GM12875 (cell line): Measurements from ENCODE around the gene MBNL2.

Source experiments
- H3K4me3 ChIP-seq: one replicate; pipeline ENCODE4 v1.5.1; 2011; ENCODE audit warnings: low read depth, low read length, control low read depth
- TF ChIP-seq, protein P1 (sequence below): IDR thresholded peaks from 2 replicates; pipeline ENCODE4 v1.5.1; 2011; ENCODE audit warnings: low read depth, mild to moderate bottlenecking, control low read depth, inconsistent platforms, low read length, moderate library complexity, borderline replicate concordance; ENCODE audit not compliant: insufficient read depth

MBNL2 gene

DNA sequence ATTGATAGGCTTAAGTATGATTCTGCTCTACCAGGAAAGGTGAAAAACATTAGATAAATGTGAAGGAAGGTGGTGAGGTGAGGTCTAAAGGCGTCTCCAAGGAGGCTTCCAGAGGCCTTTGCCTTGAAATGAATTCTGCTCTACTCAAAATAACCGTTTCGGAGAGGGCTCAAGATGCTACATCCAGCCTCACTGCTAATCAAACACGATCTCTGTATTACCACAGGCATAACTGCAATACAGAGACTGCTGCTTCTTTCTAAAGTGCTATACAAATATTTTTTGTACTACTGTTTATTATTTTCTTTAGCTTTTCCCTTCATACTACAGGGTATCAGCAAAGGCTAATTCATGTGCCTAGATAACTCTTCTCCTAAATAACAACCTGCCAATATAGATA is 16.8 kb downstream of the MBNL2 start:
- H3K4me3 ChIP-seq, result no peak overlapping the region
- TF ChIP-seq, protein P1, sequence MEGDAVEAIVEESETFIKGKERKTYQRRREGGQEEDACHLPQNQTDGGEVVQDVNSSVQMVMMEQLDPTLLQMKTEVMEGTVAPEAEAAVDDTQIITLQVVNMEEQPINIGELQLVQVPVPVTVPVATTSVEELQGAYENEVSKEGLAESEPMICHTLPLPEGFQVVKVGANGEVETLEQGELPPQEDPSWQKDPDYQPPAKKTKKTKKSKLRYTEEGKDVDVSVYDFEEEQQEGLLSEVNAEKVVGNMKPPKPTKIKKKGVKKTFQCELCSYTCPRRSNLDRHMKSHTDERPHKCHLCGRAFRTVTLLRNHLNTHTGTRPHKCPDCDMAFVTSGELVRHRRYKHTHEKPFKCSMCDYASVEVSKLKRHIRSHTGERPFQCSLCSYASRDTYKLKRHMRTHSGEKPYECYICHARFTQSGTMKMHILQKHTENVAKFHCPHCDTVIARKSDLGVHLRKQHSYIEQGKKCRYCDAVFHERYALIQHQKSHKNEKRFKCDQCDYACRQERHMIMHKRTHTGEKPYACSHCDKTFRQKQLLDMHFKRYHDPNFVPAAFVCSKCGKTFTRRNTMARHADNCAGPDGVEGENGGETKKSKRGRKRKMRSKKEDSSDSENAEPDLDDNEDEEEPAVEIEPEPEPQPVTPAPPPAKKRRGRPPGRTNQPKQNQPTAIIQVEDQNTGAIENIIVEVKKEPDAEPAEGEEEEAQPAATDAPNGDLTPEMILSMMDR, result no peak

DNA sequence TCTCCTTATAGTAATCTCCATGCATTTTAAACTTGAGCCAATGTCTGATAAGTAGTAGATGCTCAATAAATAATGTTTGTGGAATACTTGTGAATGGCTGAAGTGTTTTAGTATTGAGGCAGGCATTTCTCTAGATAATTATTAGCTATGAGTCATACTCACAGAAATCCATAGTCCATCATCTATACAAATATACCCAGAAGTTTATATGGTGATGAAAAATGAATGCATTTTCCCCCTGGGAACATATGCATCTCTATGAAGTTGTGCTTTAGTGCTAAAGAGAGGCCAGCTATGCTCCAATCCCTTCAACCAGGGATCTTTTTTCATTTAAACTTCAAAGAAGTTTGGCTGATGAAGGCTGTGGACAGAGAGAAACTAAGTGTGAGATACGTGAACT is 17.2 kb downstream of the MBNL2 start:
- no peak overlapping the region for H3K4me3 ChIP-seq
- TF ChIP-seq, protein P1, result no peak

DNA sequence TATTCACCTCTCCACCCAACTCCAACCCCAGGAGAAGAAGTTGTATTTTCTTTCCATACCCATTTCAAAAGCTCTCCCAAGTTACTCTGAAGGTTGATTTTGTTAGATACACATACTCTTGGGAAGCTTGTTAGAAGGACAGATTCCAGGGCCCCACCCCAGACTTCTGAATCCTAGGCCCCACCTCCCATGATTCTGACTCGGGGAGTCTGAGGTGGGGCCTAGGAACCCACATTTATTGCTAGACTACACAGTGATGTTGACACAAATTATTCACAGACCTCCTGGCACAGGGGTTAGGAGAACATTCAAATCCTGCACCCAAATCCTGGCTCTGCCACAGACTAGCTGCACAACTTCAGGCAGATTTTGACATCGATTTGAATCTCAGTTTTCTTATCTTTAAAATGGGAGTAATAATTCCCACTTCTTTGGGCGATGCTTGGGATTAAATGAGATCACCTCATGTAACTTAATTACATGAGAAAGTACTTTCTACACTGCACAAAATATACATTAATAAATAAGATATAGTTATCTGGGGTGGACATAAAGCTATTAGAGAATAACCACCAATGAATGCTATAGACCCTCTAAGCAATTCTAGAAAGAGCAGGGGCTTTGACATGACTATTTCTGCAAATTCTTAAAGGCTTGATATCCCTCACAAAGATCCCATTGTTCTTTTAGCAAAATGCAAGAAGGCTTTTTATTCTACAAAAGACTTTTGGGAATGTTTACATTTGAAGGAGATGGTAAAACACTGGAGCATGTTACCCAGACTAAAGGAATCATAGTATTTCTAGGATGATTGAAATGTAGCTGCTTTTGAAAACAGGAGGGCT is 18.0 kb downstream of the MBNL2 start:
- TF ChIP-seq, protein P1, result no peak
- no peak overlapping the region for H3K4me3 ChIP-seq

DNA sequence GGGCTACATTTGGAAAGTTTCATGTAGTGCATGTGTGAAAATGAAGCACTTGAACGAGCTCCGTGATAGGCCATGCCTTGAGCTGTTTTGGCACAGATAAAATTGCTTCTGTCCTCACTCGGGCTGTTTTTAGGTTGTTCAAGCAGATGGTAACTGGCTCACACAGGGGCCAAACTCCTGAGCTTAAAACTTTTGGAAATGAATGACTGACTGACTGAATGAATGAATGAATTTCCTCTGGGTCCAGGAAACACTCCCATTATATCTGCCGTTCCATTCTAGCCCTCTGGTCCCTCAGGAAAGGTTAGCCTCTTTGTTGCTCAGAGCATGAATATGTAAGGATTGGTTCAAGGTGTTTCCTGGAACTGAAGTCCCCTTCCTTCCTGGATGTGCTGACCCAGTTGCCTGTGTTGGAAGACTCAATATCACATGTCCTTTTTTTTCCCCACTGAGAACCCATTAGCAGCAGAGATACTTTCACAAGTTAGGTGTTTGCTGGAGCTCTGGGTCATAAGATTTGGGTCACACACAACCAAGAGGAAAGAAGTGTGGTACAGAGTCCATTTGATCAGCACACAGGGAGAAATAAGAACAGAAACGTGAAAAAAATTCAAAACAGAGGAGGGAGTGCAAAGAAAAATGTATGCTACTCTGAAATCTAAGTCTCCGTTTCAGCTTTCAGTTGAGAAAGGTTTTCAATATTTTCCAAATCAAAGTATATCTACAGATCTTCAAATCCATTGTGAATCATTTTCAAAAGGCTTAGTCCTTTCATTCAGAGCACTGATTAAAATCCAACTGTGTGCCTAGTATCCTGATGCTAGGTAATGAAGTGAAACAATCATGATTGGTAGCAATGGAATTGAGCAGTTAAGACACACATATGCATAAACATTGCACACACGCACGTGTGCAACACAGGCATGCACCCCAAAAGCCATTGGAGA is 18.9 kb downstream of the MBNL2 start:
- no peak overlapping the region for H3K4me3 ChIP-seq
- TF ChIP-seq, protein P1, result no peak

DNA sequence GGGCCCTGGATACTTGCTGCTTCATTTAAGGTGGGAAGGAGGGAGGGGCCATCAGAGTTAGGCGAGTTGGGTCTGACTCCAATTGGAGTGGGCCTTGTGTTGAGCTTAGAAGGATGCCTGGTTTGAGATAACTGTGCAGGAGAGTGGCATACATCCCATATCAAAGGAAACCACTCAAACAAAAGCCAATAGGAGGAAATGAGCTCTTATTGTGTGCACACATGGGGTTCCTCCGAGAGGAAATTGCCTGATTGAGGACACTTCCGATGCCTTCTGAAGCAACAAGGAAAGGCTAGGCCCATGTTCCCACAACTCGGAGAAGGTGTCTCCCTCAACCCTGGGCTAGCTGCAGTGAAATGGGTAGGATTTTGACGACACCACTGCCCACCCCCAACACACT is 19.6 kb downstream of the MBNL2 start:
- TF ChIP-seq, protein P1, result no peak

DNA sequence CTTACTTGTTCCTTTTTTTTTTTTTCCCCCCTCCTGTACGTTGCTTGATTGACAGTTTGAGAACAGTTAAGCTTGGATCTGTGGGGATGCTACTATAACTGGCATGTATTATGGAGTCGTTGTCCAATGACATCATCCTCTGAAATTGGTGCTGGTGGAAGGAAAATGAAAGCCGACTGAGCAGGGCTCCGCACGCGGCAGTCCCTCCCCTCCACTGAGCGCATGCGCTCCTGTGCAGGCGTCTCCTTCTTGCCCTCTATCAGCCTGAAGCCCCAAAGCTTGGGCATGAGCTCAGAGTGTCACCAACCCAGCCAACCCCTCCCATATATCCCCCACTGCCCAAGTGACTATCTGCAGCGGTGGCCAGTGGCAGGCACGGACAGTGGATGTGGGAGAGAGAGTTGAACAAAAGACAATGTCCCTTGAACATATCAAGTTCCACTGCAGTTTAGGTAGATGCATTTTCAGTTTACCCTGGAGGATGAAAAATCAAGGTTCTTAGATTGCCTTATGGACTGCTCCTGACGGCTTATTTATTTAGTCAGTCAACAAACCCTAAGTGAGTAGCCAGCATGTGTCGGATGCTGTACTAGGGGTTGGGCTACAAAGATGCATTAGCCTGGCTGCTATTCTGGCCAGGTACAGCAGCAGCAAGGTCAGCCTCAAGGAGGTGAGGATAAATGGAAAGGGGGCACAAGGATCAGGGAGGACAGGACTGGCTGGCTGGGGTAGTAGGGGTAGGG is 20.8 kb downstream of the MBNL2 start:
- H3K4me3 ChIP-seq, result no peak overlapping the region
- TF ChIP-seq, protein P1, result no peak

More for the DNA sequence above, 19.6 kb downstream of the MBNL2 start:
- no peak overlapping the region for H3K4me3 ChIP-seq
